Osteocyte (in vitro differentiated cells): ENCODE data around the gene MAPK7. TPM values are rescaled to one million over a fixed set of nuclear protein-coding genes. Genes with fewer than 3 reads are reported as not detected.

Experiments used
- DNase-seq: peaks from one replicate; pipeline ENCODE4 v3.0.0; 2021; ENCODE audit warnings: mixed read lengths; ENCODE audit not compliant: unreplicated experiment; ENCODE audit errors: extremely low spot score
- H3K27ac Mint-ChIP-seq: one replicate; pipeline ENCODE4 v1.8.0; 2021; ENCODE audit warnings: mild to moderate bottlenecking, mixed read lengths; ENCODE audit not compliant: unreplicated experiment
- H3K27me3 Mint-ChIP-seq: one replicate; pipeline ENCODE4 v1.8.0; 2021; ENCODE audit warnings: mixed read lengths; ENCODE audit not compliant: unreplicated experiment
- H3K36me3 Mint-ChIP-seq: one replicate; pipeline ENCODE4 v1.8.0; 2021; ENCODE audit warnings: mixed read lengths; ENCODE audit not compliant: unreplicated experiment
- H3K4me1 Mint-ChIP-seq: one replicate; pipeline ENCODE4 v1.8.0; 2021; ENCODE audit warnings: mixed read lengths; ENCODE audit not compliant: unreplicated experiment
- H3K4me3 Mint-ChIP-seq: one replicate; pipeline ENCODE4 v1.8.0; 2021; ENCODE audit warnings: mild to moderate bottlenecking, moderate library complexity, mixed read lengths; ENCODE audit not compliant: unreplicated experiment
- H3K9me3 Mint-ChIP-seq: one replicate; pipeline ENCODE4 v1.8.0; 2021; ENCODE audit warnings: mixed read lengths; ENCODE audit not compliant: unreplicated experiment
- total RNA-seq: library from RNA; stranded (reverse); gene quantifications from 2 replicates; pipeline ENCODE4 v1.2.1, GENCODE V29; 2021
- TF ChIP-seq, protein P1 (sequence below): fragments of 200-600 bp; sonication (generic); IDR thresholded peaks from 2 replicates; pipeline ENCODE4 v1.5.0; 2021; ENCODE audit warnings: antibody characterized with exemption, mild to moderate bottlenecking, moderate library complexity

The MAPK7 gene
- total RNA-seq, 1 donor from 2014 or later, result 37.1 TPM

DNA sequence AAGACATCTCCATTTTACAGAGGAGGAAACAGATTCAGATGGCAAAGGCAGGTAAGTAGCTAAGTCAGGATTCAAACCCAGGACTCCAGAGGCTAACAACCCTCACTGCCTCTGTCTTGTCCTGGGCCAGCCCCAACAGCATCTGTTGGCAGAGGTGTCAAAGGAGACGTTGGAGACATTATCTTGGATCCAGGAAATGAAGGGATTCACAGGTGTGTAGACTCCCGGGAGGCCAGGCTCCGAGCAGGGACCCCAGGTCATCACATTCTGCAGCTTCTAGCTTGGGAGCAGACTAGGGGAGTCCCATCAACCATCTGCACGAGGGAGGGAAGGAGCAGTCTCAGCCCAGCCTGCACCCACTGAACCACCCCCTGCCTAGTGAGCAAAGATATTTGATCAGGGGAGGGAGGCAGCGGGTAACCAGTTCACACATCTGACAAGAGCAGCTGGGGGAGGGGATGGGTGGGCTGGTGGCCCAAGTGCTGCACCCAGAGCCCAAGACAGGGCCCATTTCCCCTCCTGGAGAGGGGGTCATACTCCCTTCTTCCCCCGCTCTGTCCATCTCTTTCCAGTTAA, 14.8 kb upstream of the MAPK7 start:
- Mint-ChIP-seq H3K27me3 (no peaks in the 10 kb centered on the region), H3K36me3 (peaks cover 4% of the 10 kb centered on the region), H3K27ac (no peak overlapping the region), H3K4me1 (peaks cover 37% of the 10 kb centered on the region), H3K4me3 (no peak overlapping the region), H3K9me3 (no peaks in the 10 kb centered on the region)
- TF ChIP-seq, protein P1, sequence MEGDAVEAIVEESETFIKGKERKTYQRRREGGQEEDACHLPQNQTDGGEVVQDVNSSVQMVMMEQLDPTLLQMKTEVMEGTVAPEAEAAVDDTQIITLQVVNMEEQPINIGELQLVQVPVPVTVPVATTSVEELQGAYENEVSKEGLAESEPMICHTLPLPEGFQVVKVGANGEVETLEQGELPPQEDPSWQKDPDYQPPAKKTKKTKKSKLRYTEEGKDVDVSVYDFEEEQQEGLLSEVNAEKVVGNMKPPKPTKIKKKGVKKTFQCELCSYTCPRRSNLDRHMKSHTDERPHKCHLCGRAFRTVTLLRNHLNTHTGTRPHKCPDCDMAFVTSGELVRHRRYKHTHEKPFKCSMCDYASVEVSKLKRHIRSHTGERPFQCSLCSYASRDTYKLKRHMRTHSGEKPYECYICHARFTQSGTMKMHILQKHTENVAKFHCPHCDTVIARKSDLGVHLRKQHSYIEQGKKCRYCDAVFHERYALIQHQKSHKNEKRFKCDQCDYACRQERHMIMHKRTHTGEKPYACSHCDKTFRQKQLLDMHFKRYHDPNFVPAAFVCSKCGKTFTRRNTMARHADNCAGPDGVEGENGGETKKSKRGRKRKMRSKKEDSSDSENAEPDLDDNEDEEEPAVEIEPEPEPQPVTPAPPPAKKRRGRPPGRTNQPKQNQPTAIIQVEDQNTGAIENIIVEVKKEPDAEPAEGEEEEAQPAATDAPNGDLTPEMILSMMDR, result no peak
- no peak for DNase-seq

DNA sequence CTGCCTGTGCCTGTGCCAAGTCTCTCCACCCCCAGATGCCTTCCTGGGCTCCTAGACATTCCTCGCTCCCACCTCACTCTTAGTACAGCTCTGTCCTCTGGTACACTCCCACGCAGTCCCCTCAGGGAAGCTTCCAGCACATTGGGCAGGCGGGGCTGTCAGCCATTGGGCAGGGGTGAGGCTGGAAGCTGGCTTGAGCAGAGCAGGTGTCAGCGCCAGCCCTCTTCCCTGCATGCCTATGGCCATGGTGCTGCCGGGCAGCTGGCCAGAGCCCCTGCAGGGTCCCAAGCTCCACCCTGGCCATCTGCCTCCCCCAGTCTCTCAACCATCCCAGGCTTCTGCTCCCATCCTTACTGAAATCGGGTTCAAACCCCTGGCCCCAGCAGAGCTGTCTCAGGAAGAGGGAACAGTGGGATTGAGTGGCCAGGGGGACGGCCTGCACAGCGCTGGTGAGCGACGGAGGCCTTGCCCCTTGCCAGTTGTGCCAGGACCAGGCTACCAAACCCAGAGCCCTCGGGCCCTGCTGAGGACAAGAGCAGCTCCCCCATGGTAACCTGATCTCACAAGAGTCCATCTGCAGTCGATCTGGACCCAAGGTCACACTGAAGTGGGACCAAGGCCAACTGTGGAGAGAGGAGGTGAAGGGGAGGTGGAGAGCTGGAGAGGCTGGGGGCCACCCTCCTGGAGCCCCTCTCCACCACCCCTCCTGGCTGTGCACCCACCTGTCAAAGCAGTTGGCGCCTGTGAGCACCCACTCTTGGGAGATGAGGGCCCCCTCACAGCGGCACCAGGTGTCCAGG, 13.4 kb upstream of the MAPK7 start:
- no peak overlapping the region for H3K27ac Mint-ChIP-seq
- DNase-seq, result no peak
- H3K4me3 Mint-ChIP-seq, result no peak overlapping the region
- H3K36me3 Mint-ChIP-seq, result no peaks in the 10 kb centered on the region
- H3K9me3 Mint-ChIP-seq, result no peaks in the 10 kb centered on the region
- no peaks in the 10 kb centered on the region for H3K27me3 Mint-ChIP-seq
- TF ChIP-seq, protein P1, result no peak
- peaks cover 45% of the 10 kb centered on the region for H3K4me1 Mint-ChIP-seq

DNA sequence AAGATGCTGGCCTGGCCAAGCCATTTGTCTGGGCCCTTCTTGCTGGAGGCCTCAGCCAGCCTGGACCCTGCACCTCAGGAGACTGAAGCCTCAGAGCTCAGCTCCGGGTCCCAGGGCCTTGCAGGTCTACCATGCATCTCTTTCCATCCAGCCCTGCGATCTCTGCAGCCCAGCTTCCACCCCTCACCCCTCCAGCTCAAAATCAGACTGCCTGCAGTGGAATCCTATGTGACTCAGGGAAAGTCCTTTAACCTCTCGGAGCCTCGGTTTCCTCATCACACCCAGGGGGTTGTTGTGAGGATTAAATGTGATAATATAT, 12.8 kb upstream of the MAPK7 start:
- TF ChIP-seq, protein P1, result no peak
- no peak overlapping the region for H3K4me3 Mint-ChIP-seq
- DNase-seq, result no peak
- peaks cover 51% of the 10 kb centered on the region for H3K4me1 Mint-ChIP-seq
- no peaks in the 10 kb centered on the region for H3K36me3 Mint-ChIP-seq
- H3K27me3 Mint-ChIP-seq, result no peaks in the 10 kb centered on the region
- H3K9me3 Mint-ChIP-seq, result no peaks in the 10 kb centered on the region
- no peak overlapping the region for H3K27ac Mint-ChIP-seq

DNA sequence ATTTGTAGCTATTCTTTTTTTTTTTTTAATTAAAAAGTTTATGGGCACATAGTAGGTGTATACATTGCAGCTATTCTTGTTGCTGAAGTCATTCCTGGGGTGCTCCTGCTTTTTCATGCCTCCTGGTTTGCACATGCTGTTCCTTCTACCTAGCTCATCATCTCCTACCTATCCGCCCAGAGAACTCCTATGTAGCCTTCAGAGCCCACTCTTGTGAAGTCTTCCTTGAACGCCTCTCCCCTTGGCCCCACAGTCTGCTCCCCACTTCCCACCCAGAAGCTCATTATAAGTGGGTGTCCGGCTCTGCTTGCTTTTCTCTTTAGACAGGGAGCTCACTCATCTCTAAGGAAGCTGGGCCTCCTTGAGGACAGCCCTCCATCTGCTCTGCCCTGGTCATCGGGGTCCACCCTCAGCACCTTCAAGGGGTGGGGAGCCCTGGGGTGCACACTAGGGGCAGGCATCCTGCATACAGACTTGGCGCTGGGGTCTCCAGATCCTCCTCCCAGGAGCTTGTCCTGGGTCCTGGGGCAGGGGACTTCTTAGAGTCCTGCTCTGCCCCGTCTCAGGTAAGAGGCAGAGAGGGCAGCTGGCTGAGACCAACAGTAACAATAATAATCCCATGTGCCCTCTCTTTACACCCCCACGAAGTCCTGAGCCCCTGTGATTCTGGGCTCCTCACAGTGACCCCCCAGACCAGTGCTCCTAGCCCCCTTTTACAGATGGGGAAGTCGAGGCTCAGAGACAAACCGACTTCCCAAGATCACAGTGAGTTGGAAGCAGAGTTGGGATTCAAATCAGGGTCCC, 12.3 kb upstream of the MAPK7 start:
- H3K9me3 Mint-ChIP-seq, result no peaks in the 10 kb centered on the region
- no peaks in the 10 kb centered on the region for H3K27me3 Mint-ChIP-seq
- no peak for DNase-seq
- H3K4me1 Mint-ChIP-seq, result peaks cover 57% of the 10 kb centered on the region
- no peaks in the 10 kb centered on the region for H3K36me3 Mint-ChIP-seq
- no peak overlapping the region for H3K27ac Mint-ChIP-seq
- H3K4me3 Mint-ChIP-seq, result no peak overlapping the region
- TF ChIP-seq, protein P1, result no peak

DNA sequence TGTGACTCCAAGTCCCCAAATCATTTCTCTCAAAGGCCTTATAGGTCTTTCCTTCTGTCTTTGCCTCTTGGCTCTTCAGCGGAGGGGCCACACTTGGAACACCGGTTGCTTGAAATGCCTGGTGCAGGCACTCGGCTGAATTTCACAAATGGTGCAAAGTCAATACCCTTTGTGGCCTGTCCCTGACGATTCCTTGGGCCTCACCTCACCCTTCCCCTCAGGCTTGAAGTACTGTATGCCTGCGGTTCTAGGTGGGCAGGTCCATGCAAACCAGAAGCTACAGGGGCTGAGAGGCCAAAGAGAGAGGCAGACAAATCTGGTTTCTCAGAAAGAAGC, 11.7 kb upstream of the MAPK7 start:
- Mint-ChIP-seq H3K36me3 (no peaks in the 10 kb centered on the region), H3K4me3 (no peak overlapping the region), H3K9me3 (no peaks in the 10 kb centered on the region), H3K27me3 (no peaks in the 10 kb centered on the region), H3K4me1 (peaks cover 55% of the 10 kb centered on the region), H3K27ac (no peak overlapping the region)
- TF ChIP-seq, protein P1, result no peak
- DNase-seq, result no peak
